Cardiac fibroblast (primary cell): ENCODE results near the gene TAOK1.
A peak's percentile ranks its signal among the peaks of the same experiment; 100 is the strongest.

Experiments used
- DNase-seq, 2 donors: peaks; one replicate each; pipeline versions ENCODE4 v3.0.0 to v3.0.0-alpha.2; 2010; ENCODE audit warnings: low read depth in 2 of 2
- H3K4me3 ChIP-seq, 2 donors: replicated peaks in 1 of 2; 1 replicate in 1 of 2; 2 replicates in 1 of 2; pipeline ENCODE4 v1.5.1; 2011; ENCODE audit warnings: low read depth in 2 of 2, low read length in 2 of 2, mild to moderate bottlenecking in 2 of 2, moderate library complexity in 1 of 2
- TF ChIP-seq, protein P1 (sequence below): IDR thresholded peaks from one replicate; pipeline ENCODE4 v1.5.1; 2011; ENCODE audit warnings: low read depth, mild to moderate bottlenecking, low read length, inconsistent platforms

TAOK1 gene

DNA sequence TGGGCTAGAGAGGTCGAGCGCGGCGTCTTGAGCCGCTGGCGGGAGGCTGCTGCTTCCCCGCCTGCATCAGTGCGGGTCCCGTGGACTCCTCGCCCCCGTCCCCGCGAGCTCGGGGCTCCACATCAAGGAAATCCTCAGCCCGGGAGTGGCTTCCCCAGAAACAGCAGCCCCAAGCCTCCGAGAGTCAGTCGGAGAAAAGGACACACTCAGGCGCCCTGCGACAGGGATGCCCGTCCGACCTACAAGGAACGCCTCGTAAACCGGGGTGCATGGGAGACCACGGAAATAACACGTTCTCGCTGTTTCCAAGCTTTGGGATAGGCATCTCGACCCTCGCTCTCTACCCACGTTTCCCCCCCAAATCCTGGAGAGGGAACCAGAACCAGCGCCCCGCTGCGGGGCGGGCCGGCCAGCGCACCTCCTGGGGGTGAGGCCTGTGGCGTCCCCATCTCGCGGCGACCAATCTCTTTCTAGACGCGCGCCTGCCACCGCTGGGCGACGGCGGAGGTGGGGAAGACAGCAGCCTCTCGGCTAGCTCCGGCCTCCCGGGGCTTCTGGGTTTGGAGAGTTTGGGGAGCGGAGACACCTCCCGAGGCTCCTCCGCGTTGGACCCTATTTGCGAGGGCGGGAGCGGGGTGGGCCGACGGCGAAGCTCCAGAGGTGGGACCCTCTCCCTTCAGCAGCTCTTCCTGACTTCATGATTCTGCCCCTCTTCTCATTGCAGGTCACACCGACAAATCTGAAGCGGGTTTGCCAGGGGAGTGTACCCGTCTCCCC lies 177.6 kb downstream of the TAOK1 start:
- H3K4me3 ChIP-seq = peak overlapping the region; percentile 67 to 69
- TF ChIP-seq, protein P1, sequence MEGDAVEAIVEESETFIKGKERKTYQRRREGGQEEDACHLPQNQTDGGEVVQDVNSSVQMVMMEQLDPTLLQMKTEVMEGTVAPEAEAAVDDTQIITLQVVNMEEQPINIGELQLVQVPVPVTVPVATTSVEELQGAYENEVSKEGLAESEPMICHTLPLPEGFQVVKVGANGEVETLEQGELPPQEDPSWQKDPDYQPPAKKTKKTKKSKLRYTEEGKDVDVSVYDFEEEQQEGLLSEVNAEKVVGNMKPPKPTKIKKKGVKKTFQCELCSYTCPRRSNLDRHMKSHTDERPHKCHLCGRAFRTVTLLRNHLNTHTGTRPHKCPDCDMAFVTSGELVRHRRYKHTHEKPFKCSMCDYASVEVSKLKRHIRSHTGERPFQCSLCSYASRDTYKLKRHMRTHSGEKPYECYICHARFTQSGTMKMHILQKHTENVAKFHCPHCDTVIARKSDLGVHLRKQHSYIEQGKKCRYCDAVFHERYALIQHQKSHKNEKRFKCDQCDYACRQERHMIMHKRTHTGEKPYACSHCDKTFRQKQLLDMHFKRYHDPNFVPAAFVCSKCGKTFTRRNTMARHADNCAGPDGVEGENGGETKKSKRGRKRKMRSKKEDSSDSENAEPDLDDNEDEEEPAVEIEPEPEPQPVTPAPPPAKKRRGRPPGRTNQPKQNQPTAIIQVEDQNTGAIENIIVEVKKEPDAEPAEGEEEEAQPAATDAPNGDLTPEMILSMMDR = peak; percentile 37
- peak; percentile 38 to 53 for DNase-seq

DNA sequence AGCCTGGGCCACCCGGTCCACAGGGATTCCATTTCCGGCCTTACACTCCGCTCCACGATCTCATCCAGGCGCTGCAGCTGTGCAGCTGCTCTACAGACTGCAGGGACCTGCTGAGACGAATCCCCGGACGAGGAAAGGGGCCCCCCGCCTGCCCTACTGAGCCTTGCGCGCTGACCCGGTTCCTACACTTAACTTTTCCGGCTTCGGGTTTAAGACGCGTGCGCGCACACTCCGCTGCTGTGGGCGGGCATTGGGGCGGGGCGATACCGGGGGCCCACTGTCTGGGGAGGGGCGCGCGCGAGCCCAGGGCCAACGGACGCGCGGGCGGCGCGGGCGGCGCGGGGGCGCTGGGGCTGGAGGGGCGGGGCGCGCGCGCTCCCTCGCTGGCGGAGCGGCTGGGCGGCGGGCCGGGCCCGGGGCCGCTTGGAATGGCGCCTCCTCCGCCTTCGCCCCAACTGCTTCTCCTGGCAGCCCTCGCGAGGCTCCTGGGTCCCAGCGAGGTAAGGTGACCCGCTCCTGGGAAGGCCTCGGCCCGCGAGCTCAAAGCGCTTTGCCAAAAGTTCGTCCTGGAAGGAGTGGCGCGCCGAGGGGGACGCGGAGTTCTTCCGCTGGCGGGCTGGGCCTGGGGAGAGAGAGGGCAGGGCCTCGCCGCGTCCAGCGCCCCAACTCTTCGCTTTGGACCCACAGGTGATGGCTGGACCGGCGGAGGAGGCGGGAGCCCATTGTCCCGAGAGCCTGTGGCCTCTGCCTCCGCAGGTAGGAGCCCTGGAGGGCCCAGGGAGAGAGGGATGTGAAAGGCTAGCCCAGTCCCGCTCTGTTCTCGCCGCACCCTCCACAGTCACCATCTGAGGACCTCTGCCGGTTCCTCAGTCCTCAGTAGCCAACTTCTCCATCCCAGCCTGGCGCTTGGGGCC lies 178.4 kb downstream of the TAOK1 start, which contains the start of gene TP53I13:
TSS of gene TP53I13 (plus strand) at position 371 of the 914 bp plus-strand sequence. CDS start at position 429, 58 bp downstream.
- H3K4me3 ChIP-seq = peak within 1 kb of the TSS; percentile 67 to 80
- DNase-seq = peak; percentile 77 to 86
- TF ChIP-seq, protein P1 = no peak

DNA sequence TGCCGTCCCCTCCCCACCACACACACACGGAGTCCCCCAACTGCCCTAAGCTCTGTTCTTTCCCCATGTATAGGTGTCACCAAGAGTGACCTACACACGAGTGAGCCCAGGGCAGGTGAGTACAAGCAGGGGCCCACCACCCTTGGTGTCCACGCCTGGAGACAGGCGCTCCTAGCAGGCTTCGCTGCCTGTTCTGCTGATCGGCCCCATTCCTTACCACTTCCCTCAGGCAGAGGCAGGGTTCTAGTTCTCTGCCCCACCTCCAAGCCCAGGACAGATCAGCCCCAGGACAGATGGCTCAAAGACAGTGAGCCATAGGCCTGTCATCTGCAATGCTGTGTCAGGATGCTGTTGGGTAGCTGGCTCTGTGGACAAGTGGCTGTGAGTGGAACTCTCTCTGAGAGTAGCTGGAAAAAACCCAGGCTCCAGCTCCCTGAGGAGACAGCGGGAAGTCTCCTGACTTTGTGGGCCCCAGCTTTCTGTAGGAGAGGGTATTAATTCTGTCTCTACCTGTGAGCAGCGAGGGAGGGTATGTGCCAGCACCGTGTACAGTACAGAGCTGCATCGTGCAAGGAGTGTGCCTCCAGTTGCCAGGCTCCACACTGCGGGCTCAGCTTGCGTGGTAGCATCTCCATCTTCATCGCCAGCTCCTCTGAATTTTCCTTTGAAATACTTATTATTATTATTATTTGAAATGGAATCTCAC lies 179.2 kb downstream of the TAOK1 start:
- TF ChIP-seq, protein P1 = no peak
- DNase-seq = peak in 1 of 2 donors; percentile 28
- H3K4me3 ChIP-seq = peak overlapping the region; percentile 67 to 80

DNA sequence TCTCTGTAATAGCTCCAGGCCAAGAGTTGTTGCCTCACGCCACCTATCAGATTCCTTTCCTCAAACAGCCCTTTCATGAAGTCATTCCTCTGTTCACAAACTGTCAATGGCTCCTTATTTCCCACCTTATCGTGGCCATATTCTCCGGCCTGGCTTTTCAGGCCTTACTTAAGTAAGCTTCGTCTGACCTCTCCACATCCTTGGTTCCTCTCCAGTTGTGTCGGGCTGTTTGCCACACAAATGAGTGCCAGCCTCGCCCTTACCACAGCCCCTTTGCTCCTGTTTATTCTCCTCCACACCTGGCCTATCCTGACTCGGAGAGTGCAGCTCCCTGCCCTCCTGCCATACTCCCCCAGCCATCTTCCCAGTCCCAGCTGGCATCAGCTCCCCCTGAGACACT lies 180.4 kb downstream of the TAOK1 start:
- no peak overlapping the region for H3K4me3 ChIP-seq
- TF ChIP-seq, protein P1 = no peak
- no peak for DNase-seq

DNA sequence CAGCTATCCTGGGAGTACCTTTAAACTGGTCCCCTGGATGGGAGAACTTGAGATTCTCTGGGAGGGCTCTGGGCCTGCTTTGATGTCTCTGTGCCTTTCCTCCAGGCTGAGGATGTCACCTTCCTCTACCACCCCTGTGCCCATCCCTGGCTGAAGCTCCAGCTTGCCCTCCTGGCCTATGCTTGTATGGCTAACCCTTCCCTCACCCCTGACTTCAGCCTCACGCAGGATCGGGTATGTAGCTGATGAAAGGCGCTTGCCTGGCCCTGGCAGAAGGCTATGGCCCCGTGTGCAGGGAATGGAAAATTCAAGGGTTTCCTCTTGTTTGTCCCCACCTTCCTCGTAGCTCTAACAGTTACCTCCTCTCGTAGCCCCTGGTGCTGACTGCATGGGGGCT lies 181.3 kb downstream of the TAOK1 start:
- TF ChIP-seq, protein P1 = no peak
- no peak for DNase-seq
- H3K4me3 ChIP-seq = no peak overlapping the region
